HG02678 (cell line): ENCODE data around the gene CDR2.

Source experiments
- ATAC-seq: cut with Tn5 transposase; IDR thresholded peaks from one replicate; pipeline ENCODE4 v1.9.1; 2021; ENCODE audit warnings: mild to moderate bottlenecking, moderate library complexity; ENCODE audit not compliant: unreplicated experiment

Gene CDR2

DNA sequence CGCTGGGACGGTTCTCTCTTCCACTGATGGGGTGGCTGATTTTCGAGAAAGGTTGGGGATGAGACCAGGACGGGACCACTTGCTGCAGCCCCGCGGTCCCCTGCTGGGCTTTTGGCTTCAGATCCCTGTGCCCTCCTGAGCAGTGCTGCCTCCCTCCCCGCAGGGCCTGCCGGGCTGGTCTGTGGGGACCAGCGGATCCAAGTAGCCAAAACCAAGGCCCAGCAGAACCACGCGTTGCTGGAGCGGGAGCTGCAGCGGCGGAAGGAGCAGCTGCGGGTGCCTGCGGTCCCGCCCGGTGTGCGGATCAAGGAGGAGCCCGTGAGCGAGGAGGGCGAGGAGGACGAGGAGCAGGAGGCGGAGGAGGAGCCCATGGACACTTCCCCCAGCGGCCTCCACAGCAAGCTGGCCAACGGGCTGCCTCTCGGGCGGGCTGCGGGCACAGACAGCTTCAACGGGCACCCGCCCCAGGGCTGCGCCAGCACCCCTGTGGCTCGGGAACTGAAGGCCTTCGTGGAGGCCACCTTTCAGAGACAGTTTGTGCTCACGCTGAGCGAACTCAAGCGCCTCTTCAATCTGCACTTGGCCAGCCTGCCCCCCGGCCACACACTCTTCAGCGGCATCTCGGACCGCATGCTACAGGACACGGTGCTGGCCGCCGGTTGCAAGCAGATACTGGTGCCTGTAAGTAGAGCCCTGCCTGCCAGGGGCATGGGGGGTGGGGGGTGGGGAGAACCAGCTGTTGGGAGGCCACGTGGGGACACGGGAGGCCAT is 48.6 kb downstream of the CDR2 start:
- no peak for ATAC-seq

DNA sequence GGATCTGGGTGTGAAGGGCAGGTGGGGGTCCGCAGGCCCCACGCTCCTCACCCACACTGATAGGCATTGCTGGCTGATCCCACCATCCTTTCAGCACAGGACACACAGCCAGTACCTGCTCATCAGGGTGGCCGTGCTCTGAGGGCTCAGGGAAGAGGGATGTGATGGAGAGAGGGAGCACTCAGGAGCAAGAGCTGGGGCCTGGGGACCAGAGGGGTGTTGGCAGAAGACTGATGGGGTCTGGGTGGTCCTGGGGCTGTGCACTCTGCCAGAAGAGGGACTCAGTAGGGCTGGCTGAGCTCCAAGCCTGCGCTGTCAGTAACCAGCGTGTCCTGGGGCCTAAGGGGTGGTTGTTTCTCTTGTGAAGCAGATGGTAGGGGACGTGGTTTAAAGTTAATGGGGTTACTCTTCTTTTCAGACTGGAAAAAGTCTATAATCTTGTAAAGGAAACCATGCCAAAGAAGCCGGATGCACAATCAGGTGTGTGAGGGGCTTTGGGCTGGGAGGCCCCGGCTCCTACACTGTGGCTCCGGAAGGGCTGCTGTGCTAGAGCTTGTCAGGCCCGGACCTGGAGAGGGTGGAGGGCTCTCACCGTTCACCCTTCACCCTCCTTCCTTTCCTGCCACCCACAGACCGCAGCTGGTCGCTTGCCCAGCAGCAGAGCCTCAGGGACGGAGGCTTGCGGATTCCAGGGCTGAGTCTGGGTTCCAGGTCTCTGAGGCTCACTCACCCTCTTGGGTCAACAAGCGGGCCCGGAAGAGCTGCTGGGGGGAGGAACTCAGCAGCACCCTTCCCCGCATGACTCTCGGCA is 49.4 kb downstream of the CDR2 start:
- no peak for ATAC-seq

DNA sequence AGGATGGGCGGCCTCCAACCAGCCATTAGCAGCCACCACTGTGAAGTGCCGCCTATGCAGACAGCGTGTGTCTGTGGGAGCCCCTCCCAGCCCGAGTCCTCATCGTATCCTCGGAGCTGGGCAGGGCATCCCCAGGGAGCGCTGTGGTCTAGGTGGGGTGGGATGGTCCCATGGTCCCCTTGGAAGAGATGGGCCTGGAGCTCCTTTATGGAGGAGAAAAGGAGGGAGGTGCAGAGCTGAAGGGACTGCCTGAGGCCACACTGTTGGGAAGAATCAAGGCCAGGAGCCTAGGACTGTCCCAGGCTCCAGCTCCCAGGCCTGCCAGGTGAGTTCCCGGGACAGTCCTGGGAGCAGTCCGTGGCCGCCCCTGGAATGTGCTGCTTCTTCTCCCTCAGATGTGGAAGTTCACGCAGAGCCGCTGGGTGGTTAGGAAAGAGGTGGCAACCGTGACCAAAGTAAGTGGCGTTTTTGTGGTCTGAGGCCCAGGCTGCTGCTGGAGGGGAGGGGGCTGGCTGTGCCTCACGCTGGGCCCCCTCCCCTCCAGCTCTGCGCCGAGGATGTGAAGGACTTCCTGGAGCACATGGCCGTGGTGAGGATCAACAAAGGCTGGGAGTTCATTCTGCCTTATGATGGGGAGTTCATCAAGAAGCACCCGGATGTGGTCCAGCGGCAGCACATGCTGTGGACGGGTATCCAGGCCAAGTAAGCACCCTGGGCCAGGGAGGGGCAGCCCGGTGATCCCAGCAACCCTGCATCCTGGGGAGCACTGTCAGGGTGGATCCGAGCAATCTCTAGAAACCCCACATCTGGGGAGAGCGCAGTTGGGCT is 50.2 kb downstream of the CDR2 start:
- ATAC-seq, result no peak

DNA sequence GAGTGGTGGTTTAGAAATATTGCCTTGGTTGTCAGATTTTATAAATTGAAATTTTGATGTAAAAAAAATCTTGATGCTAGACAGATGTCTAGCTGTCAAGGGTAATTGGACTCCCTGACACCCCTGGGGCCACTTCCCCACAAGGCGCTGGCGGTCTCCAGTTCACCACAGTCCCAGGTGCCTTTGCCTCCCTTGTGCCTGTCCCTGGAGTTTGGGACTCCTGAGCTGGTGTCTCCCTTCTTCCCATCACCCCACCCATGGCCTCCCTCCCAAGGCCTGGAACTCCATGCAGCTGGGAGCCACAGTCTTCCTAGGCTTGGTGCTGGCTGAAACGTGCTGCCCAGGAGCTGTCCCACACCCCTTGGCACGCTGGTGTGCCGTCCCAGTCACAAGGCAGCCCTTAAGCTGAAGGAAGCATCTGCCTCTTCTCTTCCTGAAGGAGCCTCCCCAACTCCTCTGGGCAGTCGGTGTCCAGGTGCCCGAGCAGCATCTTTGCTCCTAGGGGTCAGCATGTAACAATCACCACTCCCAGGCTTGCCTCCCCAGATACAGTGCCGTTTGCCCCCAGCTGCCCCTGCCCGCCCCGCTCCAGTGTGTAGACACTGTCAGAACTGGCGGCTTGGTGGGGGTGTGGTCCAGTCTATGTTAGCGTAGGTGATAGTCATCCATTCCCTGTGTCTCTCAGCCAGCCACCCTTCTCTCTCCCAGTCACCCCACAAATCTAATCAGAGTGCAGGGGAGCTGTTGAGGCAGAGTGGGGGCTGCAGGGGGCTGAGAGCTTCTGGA is 51.1 kb downstream of the CDR2 start:
- no peak for ATAC-seq

DNA sequence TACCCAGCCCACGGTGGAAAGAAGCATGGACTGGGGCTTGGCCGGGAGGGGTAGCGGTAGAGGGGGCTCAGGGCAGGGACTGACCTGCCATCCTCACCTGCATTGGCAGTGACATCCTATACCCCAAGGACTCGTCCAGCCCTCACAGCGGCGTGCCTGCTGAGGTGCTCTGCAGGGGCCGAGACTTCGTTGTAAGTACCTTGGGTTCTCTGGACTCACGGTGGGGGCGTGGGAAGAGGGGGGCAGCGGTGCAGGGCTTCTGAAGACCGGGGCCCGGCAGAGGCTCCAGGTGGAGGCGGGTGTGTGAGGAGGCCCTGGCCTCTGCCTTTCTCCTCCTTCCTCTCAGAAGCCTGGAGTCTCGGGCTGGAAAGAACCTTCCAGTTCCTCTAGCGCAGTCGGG is 51.7 kb downstream of the CDR2 start:
- ATAC-seq, result no peak

DNA sequence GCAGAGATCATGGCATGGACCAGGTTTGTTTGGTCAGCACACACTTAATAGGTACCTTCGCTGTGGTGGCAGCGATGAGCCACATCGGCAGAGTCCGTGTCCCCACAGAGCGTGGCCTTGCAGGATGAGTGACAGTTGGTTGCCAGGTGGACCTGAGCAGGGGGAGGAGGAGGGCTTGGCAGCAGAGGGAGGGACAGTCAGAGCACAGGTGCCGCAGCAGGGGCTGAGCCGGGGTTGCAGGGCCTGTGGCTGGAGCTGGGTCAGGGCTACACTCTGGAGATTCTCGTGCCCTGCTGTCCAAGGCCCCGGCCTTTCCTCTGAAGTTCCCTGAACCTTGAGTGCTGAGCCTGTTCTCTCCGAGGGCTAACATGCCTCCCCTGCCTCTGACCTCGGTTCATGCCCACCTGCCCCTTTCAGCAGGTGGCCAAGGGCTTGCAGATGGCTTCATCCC is 52.4 kb downstream of the CDR2 start:
- no peak for ATAC-seq

DNA sequence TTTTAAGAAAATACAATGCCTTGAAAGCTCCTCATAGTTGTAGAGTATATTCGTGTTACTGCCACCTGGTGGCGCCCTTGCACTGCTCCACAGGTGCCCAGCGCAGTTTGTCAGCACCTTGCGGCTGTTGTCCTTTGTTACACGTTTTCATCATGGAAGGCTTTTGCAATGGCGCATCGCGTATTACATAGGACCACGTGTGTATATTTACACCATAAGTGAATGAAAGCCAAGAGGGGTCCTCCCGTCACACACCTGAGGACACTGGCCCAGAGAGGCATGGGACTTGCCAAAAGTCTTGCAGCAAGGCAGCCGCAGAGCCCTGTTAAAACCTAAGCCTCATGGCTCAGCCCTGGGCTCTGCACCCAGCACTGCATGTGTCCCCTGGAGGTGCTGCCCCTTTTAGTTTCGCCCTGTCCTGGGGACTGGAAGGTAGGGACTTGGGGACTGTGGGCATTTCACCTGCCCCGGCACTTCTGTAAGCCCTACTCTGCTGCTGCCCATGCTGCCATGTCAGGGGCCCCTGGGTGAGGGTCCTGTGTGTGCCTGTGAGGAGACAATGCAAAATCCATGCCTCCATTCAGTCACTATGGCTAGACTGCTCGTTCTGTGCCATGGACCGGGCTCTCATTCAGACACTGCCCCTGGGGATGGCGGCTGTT is 52.9 kb downstream of the CDR2 start:
- ATAC-seq, result no peak

DNA sequence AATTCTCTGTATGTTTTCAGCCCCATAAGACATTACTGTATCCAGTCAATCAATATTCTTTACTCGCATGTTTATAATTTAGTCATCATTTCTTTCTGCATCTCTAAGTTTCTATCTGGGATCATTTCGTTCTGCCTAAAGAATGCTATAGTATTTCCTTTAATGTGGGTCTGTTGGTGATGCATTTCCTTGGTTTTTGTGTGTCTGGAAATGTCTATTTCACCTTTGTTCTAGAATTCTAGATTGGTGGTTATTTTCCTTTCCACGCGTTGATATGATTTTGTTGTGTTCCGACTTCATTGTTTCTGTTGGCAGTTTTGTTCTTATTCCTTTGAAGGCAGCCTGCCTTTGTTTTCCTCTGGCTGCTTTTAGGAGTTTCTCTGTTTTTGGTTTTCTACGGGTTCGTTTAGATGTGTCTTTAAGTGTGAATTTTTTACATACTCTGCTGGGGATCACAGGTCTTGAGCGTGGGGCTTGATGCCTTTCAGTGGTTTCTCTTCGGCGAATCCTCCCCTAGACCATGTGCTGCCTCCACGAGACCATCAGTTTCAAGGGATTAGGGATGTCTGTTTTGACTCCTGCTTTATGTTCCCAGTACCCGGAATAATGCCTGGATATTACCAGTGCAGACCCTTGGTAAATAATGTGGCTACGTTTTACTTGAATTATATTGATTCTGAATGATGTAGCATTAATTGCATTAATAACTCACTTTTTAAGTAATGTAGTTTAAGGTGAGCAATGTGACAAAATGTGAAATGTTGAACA is 53.7 kb downstream of the CDR2 start:
- ATAC-seq, result no peak

DNA sequence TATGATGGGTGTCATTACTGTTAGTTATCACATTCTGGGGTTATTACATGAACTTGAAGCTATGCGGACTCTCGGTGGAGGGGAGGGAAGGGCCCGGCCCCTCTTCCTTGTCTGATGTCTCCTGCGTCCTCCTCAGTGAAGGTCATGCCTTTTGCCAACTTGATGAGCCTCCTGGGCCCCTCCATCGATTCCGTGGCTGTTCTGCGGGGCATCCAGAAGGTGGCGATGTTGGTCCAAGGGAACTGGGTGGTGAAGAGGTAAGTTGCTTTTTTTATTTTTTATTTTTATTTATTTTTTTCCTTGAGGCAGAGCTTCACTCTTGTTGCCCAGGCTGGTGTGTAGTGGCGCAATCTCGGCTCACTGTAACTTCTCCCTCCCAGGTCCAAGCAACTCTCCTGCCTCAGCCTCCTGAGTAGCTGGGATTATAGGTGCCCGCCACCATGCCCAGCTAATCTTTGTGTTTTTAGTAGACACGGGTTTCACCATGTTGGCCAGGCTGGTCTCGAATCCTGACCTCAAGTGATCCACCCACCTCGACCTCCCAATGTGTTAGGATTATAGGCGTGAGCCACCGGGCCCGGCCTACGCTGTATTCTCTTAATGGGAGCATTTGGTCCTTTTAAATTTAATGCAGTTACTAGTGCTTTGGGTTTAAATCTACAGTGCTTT is 55.6 kb downstream of the CDR2 start:
- no peak for ATAC-seq

DNA sequence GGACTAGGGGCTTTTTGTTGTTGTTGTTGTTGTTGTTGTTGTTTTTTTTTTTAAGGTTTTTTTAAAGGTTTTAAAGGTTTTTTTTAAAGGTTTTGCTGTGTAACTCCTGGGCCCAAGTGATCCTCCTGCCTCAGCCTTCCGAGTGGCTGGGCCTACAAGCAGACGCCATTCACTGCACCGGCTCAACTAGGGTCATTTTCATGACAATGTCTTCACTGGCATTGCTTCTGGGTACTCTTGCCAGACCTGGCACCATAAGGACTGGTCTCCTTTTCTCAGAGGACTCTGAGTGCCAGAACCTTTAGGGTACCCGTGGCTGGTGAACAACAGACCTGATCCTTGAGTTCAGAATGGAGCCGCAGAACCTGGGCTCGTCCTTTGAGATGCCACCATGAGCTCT is 56.8 kb downstream of the CDR2 start:
- no peak for ATAC-seq

DNA sequence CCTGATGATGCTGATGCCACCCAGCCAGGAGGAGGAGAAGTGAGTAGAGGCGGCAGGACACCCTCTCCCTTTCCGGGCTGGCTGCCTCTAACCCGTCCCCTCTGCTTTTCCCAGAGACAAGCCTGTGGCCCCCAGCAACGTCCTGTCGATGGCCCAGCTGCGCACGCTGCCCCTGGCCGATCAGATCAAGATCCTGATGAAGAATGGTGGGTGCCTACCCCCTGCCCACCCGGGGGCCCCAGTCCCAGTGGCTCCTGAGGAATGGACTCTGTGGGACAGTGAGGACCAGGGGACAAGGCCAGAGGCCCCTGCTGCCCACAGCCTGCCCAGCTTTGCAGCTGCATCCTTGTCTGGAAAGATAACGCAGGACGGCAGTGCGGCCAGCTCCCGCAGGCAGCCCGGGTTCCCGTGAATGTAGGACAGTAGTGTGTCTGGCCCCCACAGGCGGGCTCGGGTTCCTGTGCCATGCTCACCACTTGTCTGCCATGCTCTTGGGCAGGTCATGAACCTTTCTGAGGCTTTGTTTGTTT is 57.4 kb downstream of the CDR2 start:
- no peak for ATAC-seq

DNA sequence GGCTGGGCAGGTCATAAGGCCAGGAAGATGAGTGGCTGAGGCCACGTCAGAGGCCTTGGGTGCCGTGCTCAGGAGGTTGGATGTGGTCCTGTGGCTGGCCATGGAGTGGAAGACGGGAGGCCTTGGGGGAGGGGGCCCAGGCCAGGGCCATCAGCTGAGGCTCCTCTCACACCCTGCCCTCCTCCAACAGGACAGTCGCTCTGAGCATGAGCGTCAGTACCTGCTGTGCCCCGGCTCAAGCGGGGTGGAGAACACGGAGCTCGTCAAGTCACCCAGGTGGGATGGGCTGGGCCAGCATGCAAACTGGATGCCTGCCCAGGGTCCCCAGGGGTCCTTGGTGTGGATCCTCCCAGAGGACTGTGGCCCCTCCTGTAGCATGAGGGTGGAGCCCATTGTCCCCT is 58.0 kb downstream of the CDR2 start:
- ATAC-seq, result no peak

DNA sequence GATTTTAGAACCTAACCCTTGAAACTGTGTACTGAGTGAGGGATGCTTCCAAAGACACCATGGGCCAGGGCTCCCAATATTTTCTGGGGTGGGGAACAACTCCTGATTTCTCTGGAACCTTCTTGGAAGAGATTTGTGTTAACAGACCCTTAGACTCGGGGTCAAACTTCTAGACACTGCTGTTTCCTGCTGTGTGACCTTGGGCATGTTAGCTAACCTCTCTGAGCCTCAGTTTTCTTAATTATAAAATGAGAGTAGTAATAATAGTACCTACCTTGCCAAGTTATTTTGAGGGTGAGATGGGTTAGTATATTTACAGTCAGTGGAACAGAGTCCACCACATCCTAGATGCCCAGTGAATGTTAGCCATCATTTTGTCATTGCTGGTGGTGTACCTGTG is 58.4 kb downstream of the CDR2 start:
- ATAC-seq, result no peak

DNA sequence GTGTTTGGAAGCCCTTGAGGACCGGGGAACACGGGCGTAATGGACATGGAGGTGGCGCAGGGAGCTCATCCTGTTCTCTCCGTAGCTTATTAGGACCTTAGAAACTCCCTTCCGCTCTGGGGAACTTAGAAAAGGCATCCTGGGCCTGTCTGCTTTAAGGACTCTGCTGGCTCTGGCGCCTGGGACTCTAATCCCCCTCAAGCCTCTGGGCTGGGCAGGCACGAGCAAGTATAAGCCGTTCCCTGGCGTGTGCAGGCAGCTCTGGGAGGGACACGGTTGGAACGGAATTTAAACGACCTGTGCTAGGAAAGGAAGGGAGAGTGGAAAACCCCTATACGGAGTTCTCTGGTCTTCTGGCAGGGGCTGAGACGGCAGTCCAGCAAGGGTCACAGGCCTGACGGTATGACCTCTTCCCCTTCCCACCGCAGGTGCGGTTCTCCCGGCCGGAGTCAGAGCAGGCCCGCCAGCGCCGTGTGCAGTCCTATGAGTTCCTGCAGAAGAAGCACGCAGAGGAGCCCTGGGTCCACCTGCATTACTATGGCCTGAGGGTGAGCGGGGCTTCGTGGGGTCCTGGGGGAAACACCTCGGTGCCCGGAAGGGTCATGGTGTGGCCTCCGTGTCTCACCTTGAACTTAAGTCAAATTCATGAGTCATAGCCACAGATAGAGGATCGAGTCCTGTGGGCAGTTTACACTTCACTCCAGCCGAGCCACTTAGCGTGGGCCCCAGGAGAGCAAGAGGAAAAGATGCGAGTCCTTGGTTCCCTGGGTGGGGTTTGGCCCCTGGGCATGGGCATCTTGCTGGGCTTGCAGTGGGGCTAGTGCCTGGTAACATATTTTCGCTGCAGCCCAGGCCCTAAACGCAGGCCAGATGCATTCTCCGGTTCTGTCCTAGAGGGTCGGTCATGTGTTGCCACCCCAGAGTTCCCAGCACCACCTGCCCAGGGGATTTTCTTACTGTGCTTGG is 59.5 kb downstream of the CDR2 start:
- ATAC-seq, result no peak

DNA sequence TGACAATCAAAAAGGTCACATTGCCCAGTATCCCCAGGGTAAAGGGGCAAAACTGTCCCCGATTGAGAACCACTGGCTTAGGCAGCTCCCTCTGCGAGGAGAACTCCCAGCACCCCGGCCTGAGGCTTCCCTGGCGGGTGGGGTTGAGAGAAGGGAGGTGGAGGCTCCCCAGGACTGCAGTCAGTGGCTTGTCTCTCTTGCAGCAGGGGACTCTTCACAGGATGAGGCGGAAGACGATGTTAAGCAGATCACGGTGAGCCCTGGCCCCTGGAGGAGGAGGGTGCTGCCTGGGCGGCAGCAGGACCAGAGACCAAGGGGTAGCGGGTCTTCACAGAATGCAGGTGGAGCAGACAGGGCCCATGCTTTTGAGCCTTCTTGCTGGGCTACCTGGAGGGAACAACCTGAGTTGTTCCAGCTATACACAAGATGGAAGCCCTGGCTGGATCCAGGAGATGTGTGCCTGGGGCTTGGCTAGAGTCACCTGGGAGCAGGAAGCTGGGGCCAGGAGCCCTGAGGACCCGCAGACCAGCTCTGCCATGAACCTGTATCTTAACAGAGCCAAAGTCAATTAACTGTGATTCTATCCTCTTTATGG is 60.4 kb downstream of the CDR2 start:
- ATAC-seq, result no peak

DNA sequence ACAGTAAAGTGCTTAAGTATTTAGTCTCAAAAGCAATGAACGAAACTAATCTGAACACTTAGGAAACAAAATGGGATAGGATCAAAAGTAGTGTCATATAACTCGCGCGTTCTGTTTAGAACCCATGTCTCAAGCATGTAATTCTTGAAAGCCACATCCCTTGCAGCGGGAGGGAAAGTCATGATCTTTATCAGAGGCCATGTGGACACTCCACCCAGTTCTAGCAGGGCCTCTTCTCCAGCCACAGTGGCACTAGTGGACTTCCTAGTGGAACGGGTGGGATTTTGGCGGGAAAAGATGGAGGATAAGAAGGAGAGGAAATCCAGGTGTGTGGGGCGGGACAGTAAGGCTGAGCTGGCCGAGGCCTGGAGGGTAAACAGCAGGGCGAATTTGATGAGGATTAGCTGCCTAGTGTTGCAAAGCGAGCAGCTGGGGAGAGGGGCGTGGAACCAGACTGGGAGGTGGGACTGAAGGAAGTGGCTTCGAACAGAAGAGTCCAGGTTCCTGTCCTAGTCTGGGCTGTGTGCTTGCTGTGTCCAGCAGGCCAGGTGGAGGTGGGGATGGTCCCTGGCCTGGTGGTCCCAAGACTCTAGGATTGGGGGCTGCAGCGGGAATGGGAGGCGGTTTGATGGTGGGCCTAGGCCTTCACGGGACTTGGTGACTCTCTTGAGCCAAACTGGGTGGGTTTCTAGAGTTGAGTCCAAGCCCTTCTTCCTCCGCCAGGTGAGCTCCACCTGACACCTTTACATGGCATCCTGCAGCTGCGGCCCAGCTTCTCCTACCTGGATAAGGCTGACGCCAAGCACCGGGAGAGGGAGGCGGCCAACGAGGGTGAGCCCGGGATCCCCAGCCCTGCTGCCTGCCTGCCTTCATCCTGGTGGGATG is 61.3 kb downstream of the CDR2 start:
- ATAC-seq, result no peak
